GM21619 (cell line): ENCODE data around the gene PM20D1.
"Not testable (repeated sequence)": the region's sequence is repeated elsewhere in the genome, so short reads cannot be mapped to it uniquely, and the experiment has no call there.

Source experiments
- ATAC-seq: cut with Tn5 transposase; IDR thresholded peaks from one replicate; pipeline ENCODE4 v1.9.1; 2021; ENCODE audit not compliant: unreplicated experiment

Gene PM20D1

GRCh38 chr1:205849619-205850355, at the start of gene PM20D1:
Gene PM20D1, minus strand, starts transcription at chr1:205850132. Its CDS starts 60 bp downstream, at chr1:205850072.
- ATAC-seq: peak; percentile 94

- ATAC-seq: no peak
Observed at GRCh38 chr1:205896351-205896750, 46.4 kb upstream of the PM20D1 start.

GRCh38 chr1:205894119-205894518, 44.2 kb upstream of the PM20D1 start:
- ATAC-seq: not testable (repeated sequence)

GRCh38 chr1:205892175-205892574, 42.2 kb upstream of the PM20D1 start:
- ATAC-seq: not testable (repeated sequence)

- not testable (repeated sequence) for ATAC-seq
Observed at GRCh38 chr1:205891481-205891880, 41.5 kb upstream of the PM20D1 start.

GRCh38 chr1:205890631-205891030, 40.7 kb upstream of the PM20D1 start:
- ATAC-seq: not testable (repeated sequence)

GRCh38 chr1:205889706-205890105, 39.8 kb upstream of the PM20D1 start:
- not testable (repeated sequence) for ATAC-seq

- not testable (repeated sequence) for ATAC-seq
Observed at GRCh38 chr1:205889006-205889405, 39.1 kb upstream of the PM20D1 start.

- no peak for ATAC-seq
Observed at GRCh38 chr1:205883792-205884191, 33.9 kb upstream of the PM20D1 start.

- no peak for ATAC-seq
Observed at GRCh38 chr1:205880923-205881322, 31.0 kb upstream of the PM20D1 start.

- no peak for ATAC-seq
Observed at GRCh38 chr1:205879974-205880373, 30.0 kb upstream of the PM20D1 start.

- no peak for ATAC-seq
Observed at GRCh38 chr1:205878026-205878425, 28.1 kb upstream of the PM20D1 start.

GRCh38 chr1:205873148-205873547, 23.2 kb upstream of the PM20D1 start:
- not testable (repeated sequence) for ATAC-seq

- no peak for ATAC-seq
Observed at GRCh38 chr1:205870236-205870635, 20.3 kb upstream of the PM20D1 start.

GRCh38 chr1:205861540-205861939, 11.6 kb upstream of the PM20D1 start:
- no peak for ATAC-seq

- no peak for ATAC-seq
Observed at GRCh38 chr1:205858141-205858961, 8.4 kb upstream of the PM20D1 start.

GRCh38 chr1:205857501-205857900, 7.6 kb upstream of the PM20D1 start:
- not testable (repeated sequence) for ATAC-seq

GRCh38 chr1:205856433-205856832, 6.5 kb upstream of the PM20D1 start:
- ATAC-seq: no peak

- no peak for ATAC-seq
Observed at GRCh38 chr1:205852969-205853368, 3.0 kb upstream of the PM20D1 start.

GRCh38 chr1:205851993-205852392, 2.1 kb upstream of the PM20D1 start:
- ATAC-seq: no peak

GRCh38 chr1:205843036-205843859, 6.7 kb downstream of the PM20D1 start:
- ATAC-seq: no peak
